ENCODE measurements around the gene KIF6.

The KIF6 gene

GRCh38 chr6:39700362-39700761, 24.8 kb downstream of the KIF6 start:
- ChIA-PET CTCF (no interaction called here), POLR2A (no interaction called here)
- no peak overlapping the region for H3K27ac ChIP-seq (ENCODE audit: extremely low read depth, low read depth, low read length)
- H3K4me1 ChIP-seq (ENCODE audit: control insufficient read depth, insufficient read depth, low read length) = no peaks in the 10 kb centered on the region
- no peak overlapping the region for H3K4me3 ChIP-seq (ENCODE audit: low read depth, low read length)
- no peaks in the 10 kb centered on the region for H3K9me3 ChIP-seq (ENCODE audit: control insufficient read depth, insufficient read depth, low read depth, low read length)
- no peaks in the 10 kb centered on the region for H3K36me3 ChIP-seq (ENCODE audit: control insufficient read depth in 2 of 2, insufficient read depth in 1 of 2, low read length in 2 of 2)
- TF ChIP-seq ATF2 (tag by site-specific recombination; IDR thresholded peaks at IDR 0.05; ENCODE audit: low read depth) (no peak), ZSCAN23 (tag by site-specific recombination; IDR thresholded peaks at IDR 0.05) (no peak), ZNF23 (tag by site-specific recombination; IDR thresholded peaks at IDR 0.05; ENCODE audit: borderline replicate concordance) (no peak), ZNF580 (tag by site-specific recombination; IDR thresholded peaks at IDR 0.05) (no peak), ZBTB7A (tag by site-specific recombination; IDR thresholded peaks at IDR 0.05; ENCODE audit: low read depth) (no peak), PATZ1 (tag by site-specific recombination; IDR thresholded peaks at IDR 0.05) (no peak), SALL2 (tag by site-specific recombination; IDR thresholded peaks at IDR 0.05; ENCODE audit: borderline replicate concordance) (no peak), KLF7 (tag by site-specific recombination; IDR thresholded peaks at IDR 0.05; ENCODE audit: borderline replicate concordance) (no peak), ZNF670 (tag by site-specific recombination; IDR thresholded peaks at IDR 0.05; ENCODE audit: low read depth) (no peak), TRIM28 (IDR thresholded peaks at IDR 0.05; ENCODE audit: borderline replicate concordance, low read length) (no peak)

GRCh38 chr6:39698789-39699188, 26.4 kb downstream of the KIF6 start:
- H3K9me3 ChIP-seq (ENCODE audit: control insufficient read depth, insufficient read depth, low read depth, low read length) = no peaks in the 10 kb centered on the region
- H3K36me3 ChIP-seq (ENCODE audit: control insufficient read depth in 2 of 2, insufficient read depth in 1 of 2, low read length in 2 of 2) = no peaks in the 10 kb centered on the region
- no peak overlapping the region for H3K27ac ChIP-seq (ENCODE audit: extremely low read depth, low read depth, low read length)
- POLR2A ChIA-PET = interaction anchor here (0.5 kb wide), 1 partner anchor 59 kb away, joined by 3 read pairs; no protein-coding TSS in a partner anchor
- no peaks in the 10 kb centered on the region for H3K4me1 ChIP-seq (ENCODE audit: control insufficient read depth, insufficient read depth, low read length)
- H3K4me3 ChIP-seq (ENCODE audit: low read depth, low read length) = no peak overlapping the region
- CTCF ChIA-PET = interaction anchor here (0.6 to 1.2 kb wide), 5 partner anchors 13 to 326 kb away, joined by 3 to 5 read pairs (median 3); no protein-coding TSS in a partner anchor
- TF ChIP-seq ZNF302 (tag by site-specific recombination; IDR thresholded peaks at IDR 0.05; ENCODE audit: low read depth) (no peak), ZNF266 (tag by site-specific recombination; IDR thresholded peaks at IDR 0.05; ENCODE audit: low read depth) (no peak), ZBTB6 (tag by site-specific recombination; IDR thresholded peaks at IDR 0.05) (no peak), ZFP37 (tag by site-specific recombination; IDR thresholded peaks at IDR 0.05) (no peak), PRDM2 (tag by site-specific recombination; IDR thresholded peaks at IDR 0.05; ENCODE audit: borderline replicate concordance) (no peak), ZNF626 (tag by site-specific recombination; IDR thresholded peaks at IDR 0.05) (no peak), ZNF670 (tag by site-specific recombination; IDR thresholded peaks at IDR 0.05; ENCODE audit: low read depth) (no peak)
